Measurements from ENCODE around the gene CIZ1. TPM values are rescaled to one million over a fixed set of nuclear protein-coding genes. Genes with fewer than 3 reads are reported as not detected.

CIZ1 gene
- total and polyA plus RNA-seq, 2 of the 13 experiments (the other 11 are each of a cell fraction or from before 2014, with no cell fraction given), result 30.6 to 50.3 TPM

DNA sequence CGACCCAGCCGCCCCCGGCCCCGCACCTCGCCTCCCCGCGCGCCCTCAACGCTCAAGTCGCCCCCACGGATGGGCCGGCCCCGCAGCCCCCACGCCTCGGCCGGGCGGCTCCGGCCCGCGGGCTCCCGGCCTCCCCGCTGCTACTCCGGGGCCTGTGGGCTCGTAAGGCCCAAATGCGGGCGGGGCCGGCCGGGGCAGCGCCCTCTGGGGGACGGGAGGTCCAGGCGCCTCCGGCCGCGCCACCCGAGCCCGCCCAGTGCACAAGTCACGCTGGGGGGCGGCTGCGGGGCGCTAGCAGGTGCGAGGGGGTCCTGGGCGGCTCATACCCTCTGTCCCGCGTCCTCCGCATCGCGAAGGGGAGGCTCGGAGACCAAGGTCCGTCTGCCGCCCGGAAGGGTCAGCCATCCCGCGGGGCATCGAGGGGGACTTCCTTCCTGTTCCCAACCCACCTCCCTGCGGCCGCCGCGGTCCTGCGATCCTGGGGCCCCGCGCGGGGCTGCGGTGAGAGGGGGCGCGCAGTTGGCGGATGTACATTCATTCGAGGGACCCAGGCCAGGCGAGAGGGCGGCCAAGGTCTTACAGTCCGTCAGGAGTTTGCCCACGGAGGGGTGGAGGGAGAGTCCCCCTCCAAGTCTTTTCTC lies at the start of gene CIZ1 (continued):
- TF ChIP-seq, protein P1, sequence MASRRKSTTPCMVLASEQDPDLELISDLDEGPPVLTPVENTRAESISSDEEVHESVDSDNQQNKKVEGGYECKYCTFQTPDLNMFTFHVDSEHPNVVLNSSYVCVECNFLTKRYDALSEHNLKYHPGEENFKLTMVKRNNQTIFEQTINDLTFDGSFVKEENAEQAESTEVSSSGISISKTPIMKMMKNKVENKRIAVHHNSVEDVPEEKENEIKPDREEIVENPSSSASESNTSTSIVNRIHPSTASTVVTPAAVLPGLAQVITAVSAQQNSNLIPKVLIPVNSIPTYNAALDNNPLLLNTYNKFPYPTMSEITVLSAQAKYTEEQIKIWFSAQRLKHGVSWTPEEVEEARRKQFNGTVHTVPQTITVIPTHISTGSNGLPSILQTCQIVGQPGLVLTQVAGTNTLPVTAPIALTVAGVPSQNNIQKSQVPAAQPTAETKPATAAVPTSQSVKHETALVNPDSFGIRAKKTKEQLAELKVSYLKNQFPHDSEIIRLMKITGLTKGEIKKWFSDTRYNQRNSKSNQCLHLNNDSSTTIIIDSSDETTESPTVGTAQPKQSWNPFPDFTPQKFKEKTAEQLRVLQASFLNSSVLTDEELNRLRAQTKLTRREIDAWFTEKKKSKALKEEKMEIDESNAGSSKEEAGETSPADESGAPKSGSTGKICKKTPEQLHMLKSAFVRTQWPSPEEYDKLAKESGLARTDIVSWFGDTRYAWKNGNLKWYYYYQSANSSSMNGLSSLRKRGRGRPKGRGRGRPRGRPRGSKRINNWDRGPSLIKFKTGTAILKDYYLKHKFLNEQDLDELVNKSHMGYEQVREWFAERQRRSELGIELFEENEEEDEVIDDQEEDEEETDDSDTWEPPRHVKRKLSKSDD (CRISPR knock-in tag; IDR thresholded peaks at IDR 0.05; ENCODE audit: low read depth), result no peak
- TF ChIP-seq, protein P2, sequence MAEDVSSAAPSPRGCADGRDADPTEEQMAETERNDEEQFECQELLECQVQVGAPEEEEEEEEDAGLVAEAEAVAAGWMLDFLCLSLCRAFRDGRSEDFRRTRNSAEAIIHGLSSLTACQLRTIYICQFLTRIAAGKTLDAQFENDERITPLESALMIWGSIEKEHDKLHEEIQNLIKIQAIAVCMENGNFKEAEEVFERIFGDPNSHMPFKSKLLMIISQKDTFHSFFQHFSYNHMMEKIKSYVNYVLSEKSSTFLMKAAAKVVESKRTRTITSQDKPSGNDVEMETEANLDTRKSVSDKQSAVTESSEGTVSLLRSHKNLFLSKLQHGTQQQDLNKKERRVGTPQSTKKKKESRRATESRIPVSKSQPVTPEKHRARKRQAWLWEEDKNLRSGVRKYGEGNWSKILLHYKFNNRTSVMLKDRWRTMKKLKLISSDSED (CRISPR knock-in tag; IDR thresholded peaks at IDR 0.05), result no peak
- TF ChIP-seq ZFP41 (CRISPR knock-in tag; IDR thresholded peaks at IDR 0.05; ENCODE audit: borderline replicate concordance), result 0 out of 2 replicates have a peak, but pooled peaks have one; percentile 43
- TF ChIP-seq, protein P3, sequence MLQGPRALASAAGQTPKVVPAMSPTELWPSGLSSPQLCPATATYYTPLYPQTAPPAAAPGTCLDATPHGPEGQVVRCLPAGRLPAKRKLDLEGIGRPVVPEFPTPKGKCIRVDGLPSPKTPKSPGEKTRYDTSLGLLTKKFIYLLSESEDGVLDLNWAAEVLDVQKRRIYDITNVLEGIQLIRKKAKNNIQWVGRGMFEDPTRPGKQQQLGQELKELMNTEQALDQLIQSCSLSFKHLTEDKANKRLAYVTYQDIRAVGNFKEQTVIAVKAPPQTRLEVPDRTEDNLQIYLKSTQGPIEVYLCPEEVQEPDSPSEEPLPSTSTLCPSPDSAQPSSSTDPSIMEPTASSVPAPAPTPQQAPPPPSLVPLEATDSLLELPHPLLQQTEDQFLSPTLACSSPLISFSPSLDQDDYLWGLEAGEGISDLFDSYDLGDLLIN (CRISPR knock-in tag; IDR thresholded peaks at IDR 0.05; ENCODE audit: borderline replicate concordance), result peak; percentile 25; the same call in 1 of the 2 replicates
- no peak for TF ChIP-seq ZNF121 (CRISPR knock-in tag; IDR thresholded peaks at IDR 0.05)
- TF ChIP-seq, protein P4, sequence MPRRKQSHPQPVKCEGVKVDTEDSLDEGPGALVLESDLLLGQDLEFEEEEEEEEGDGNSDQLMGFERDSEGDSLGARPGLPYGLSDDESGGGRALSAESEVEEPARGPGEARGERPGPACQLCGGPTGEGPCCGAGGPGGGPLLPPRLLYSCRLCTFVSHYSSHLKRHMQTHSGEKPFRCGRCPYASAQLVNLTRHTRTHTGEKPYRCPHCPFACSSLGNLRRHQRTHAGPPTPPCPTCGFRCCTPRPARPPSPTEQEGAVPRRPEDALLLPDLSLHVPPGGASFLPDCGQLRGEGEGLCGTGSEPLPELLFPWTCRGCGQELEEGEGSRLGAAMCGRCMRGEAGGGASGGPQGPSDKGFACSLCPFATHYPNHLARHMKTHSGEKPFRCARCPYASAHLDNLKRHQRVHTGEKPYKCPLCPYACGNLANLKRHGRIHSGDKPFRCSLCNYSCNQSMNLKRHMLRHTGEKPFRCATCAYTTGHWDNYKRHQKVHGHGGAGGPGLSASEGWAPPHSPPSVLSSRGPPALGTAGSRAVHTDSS (CRISPR knock-in tag; conservative IDR thresholded peaks at IDR 0.05), result no peak
- TF ChIP-seq NKX3-1 (CRISPR knock-in tag; IDR thresholded peaks at IDR 0.05), result peak; percentile 62; the same call in 1 of the 2 replicates
- no peak for TF ChIP-seq ZNF674 (CRISPR knock-in tag; IDR thresholded peaks at IDR 0.05; ENCODE audit: low read depth)
- TF ChIP-seq ZNF570 (CRISPR knock-in tag; IDR thresholded peaks at IDR 0.05; ENCODE audit: borderline replicate concordance), result no peak
- TF ChIP-seq BHLHE40 (IDR thresholded peaks at IDR 0.05; ENCODE audit: low read length), result peak; percentile 60; the same call in 1 of the 2 replicates
- no peak for TF ChIP-seq SMARCC2 (IDR thresholded peaks at IDR 0.05)
- TF ChIP-seq, protein P5, sequence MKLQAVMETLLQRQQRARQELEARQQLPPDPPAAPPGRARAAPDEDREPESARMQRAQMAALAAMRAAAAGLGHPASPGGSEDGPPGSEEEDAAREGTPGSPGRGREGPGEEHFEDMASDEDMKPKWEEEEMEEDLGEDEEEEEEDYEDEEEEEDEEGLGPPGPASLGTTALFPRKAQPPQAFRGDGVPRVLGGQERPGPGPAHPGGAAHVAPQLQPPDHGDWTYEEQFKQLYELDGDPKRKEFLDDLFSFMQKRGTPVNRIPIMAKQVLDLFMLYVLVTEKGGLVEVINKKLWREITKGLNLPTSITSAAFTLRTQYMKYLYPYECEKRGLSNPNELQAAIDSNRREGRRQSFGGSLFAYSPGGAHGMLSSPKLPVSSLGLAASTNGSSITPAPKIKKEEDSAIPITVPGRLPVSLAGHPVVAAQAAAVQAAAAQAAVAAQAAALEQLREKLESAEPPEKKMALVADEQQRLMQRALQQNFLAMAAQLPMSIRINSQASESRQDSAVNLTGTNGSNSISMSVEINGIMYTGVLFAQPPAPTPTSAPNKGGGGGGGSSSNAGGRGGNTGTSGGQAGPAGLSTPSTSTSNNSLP (IDR thresholded peaks at IDR 0.05; ENCODE audit: low read depth, low read length), result no peak
- TF ChIP-seq, protein P6, sequence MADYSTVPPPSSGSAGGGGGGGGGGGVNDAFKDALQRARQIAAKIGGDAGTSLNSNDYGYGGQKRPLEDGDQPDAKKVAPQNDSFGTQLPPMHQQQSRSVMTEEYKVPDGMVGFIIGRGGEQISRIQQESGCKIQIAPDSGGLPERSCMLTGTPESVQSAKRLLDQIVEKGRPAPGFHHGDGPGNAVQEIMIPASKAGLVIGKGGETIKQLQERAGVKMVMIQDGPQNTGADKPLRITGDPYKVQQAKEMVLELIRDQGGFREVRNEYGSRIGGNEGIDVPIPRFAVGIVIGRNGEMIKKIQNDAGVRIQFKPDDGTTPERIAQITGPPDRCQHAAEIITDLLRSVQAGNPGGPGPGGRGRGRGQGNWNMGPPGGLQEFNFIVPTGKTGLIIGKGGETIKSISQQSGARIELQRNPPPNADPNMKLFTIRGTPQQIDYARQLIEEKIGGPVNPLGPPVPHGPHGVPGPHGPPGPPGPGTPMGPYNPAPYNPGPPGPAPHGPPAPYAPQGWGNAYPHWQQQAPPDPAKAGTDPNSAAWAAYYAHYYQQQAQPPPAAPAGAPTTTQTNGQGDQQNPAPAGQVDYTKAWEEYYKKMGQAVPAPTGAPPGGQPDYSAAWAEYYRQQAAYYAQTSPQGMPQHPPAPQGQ (CRISPR knock-in tag; IDR thresholded peaks at IDR 0.05; ENCODE audit: borderline replicate concordance), result no peak
- TF ChIP-seq, protein P7, sequence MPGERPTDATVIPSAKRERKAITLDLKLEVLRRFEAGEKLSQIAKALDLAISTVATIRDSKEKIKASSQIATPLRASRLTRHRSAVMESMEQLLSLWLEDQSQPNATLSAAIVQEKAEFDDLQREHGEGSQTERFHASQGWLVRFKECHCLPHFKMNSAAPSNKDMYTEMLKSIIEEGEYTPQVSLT (CRISPR knock-in tag; IDR thresholded peaks at IDR 0.05; ENCODE audit: borderline replicate concordance, low read depth), result peak; percentile 77; the same call in 1 of the 2 replicates
- no peak for TF ChIP-seq FOXP1 (IDR thresholded peaks at IDR 0.05)
- TF ChIP-seq FOXP1 (CRISPR knock-in tag; IDR thresholded peaks at IDR 0.05), result no peak
- TF ChIP-seq ZSCAN21 (CRISPR knock-in tag; IDR thresholded peaks at IDR 0.05; ENCODE audit: borderline replicate concordance), result 0 out of 2 replicates have a peak, but pooled peaks have one; percentile 30
- no peak for TF ChIP-seq SYNCRIP (IDR thresholded peaks at IDR 0.05; ENCODE audit: insufficient read depth, low read depth, low read length)

All from HepG2 (cell line).